Measurements from ENCODE around the gene RUNX2. TPM values are rescaled to one million over a fixed set of nuclear protein-coding genes. Genes with fewer than 3 reads are reported as not detected.

Gene RUNX2
- total RNA-seq, 1 experiment from 2014 or later: 3.8 TPM

DNA sequence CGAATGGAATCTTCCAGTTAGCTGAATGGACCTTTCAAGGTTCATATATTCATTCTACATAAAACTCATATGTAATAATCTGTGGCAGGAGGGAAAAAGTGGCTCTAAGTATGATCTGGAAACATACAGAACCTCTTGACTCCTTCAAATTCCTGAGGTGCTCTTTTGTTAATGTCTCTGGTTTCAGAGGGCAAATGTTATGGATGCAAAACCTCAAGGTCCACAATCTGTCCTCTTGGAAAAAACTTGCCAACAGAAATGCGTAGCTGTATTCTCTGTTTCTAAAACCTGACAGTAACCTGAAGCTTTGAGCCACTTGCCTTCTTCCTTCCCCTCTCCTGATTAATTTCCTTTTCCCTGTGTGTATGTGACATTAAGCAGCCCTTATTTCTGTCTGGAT, 130.5 kb downstream of the RUNX2 start:
- no peak overlapping the region for H3K4me2 ChIP-seq (ENCODE audit: low read length)
- peaks cover 6% of the 10 kb centered on the region for H3F3A ChIP-seq (ENCODE audit: low read length, unreplicated experiment)
- POLR2A ChIA-PET (ENCODE audit: unreplicated experiment): no interaction called here
- H3K79me2 ChIP-seq (ENCODE audit: low read length): 0 out of 2 replicates have a peak, but pooled peaks cover 11% of the 10 kb centered on the region
- no peak overlapping the region for H3K27ac ChIP-seq (ENCODE audit: low read length)
- H3K9ac ChIP-seq (ENCODE audit: low read length): no peak overlapping the region
- CTCF ChIA-PET: no interaction called here
- intact Hi-C loops (cut with micrococcal nuclease): no loop called here
- DNase-seq: no peak
- H3K9me2 ChIP-seq (replicated peaks; ENCODE audit: low read length): no peaks in the 10 kb centered on the region
- H3K27me3 ChIP-seq (ENCODE audit: low read length): no peaks in the 10 kb centered on the region
- no peak overlapping the region for H2AFZ ChIP-seq (ENCODE audit: low read length)
- TF ChIP-seq EZH2 (IDR thresholded peaks at IDR 0.05; ENCODE audit: low read length, unreplicated experiment) (no peak), CTCF (conservative IDR thresholded peaks at IDR 0.05; ENCODE audit: low read depth, low read length) (no peak), EZH2phosphoT487 (IDR thresholded peaks at IDR 0.05; ENCODE audit: borderline replicate concordance, low read length) (no peak)
- H3K4me3 ChIP-seq (ENCODE audit: low read length): no peak overlapping the region
- H4K20me1 ChIP-seq (ENCODE audit: low read length): no peaks in the 10 kb centered on the region
- no peak for ATAC-seq
- peaks cover 11% of the 10 kb centered on the region for H3K4me1 ChIP-seq (ENCODE audit: insufficient read depth, low read length)
- H3K9me3 ChIP-seq (ENCODE audit: low read length): no peaks in the 10 kb centered on the region
- no TSS peak for BruUV-seq (replicated peaks)
- peaks cover 4% of the 10 kb centered on the region for H3K36me3 ChIP-seq (ENCODE audit: low read depth, low read length)

GRCh38 chr6:45460166-45460565, 132.0 kb downstream of the RUNX2 start:
- Histone ChIP-seq H3K36me3 (ENCODE audit: low read depth, low read length) (peaks cover 4% of the 10 kb centered on the region), H3K4me3 (ENCODE audit: low read length) (no peak overlapping the region), H3K27me3 (ENCODE audit: low read length) (no peaks in the 10 kb centered on the region), H3F3A (ENCODE audit: low read length, unreplicated experiment) (no peaks in the 10 kb centered on the region), H3K9me3 (ENCODE audit: low read length) (no peaks in the 10 kb centered on the region), H3K9ac (ENCODE audit: low read length) (no peak overlapping the region), H3K4me1 (ENCODE audit: insufficient read depth, low read length) (no peaks in the 10 kb centered on the region), H2AFZ (ENCODE audit: low read length) (no peak overlapping the region), H3K4me2 (ENCODE audit: low read length) (no peak overlapping the region), H3K9me2 (replicated peaks; ENCODE audit: low read length) (no peaks in the 10 kb centered on the region), H3K27ac (ENCODE audit: low read length) (no peak overlapping the region), H4K20me1 (ENCODE audit: low read length) (no peaks in the 10 kb centered on the region), H3K79me2 (ENCODE audit: low read length) (0 out of 2 replicates have a peak, but pooled peaks cover 7% of the 10 kb centered on the region)
- ChIA-PET POLR2A (ENCODE audit: unreplicated experiment) (no interaction called here), CTCF (no interaction called here)
- intact Hi-C loops (cut with micrococcal nuclease): no loop called here
- TF ChIP-seq EZH2phosphoT487 (IDR thresholded peaks at IDR 0.05; ENCODE audit: borderline replicate concordance, low read length): no peak
- BruUV-seq (replicated peaks): no TSS peak
- no peak for ATAC-seq
- DNase-seq: no peak

DNA sequence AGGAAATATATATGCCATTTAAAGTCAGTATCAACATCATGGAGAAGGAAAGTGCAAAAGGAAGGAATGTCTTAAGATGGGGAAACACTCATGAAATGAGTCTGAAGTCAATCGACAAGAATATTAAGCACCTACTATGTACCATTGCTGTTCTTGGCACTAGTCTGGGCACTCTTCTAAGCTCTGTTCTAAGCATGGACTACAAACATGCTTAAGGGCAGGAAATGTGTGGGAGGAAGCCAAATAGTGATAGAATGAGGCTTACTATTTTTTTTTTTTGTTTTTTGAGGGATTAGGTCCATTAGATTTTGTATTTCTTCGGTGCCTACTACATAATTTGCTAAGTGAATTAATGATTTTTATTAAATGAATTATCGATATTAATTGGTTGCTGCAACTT, 133.4 kb downstream of the RUNX2 start:
- no peak for TF ChIP-seq EZH2phosphoT487 (IDR thresholded peaks at IDR 0.05; ENCODE audit: borderline replicate concordance, low read length)
- TF ChIP-seq EZH2 (IDR thresholded peaks at IDR 0.05; ENCODE audit: low read length, unreplicated experiment): no peak
- TF ChIP-seq CTCF (conservative IDR thresholded peaks at IDR 0.05; ENCODE audit: low read depth, low read length): no peak

More for the DNA sequence above, 133.4 kb downstream of the RUNX2 start:
- H3K27me3 ChIP-seq (ENCODE audit: low read length): no peaks in the 10 kb centered on the region
- no peaks in the 10 kb centered on the region for H4K20me1 ChIP-seq (ENCODE audit: low read length)
- H3K4me1 ChIP-seq (ENCODE audit: insufficient read depth, low read length): no peaks in the 10 kb centered on the region
- no TSS peak for BruUV-seq (replicated peaks)
- intact Hi-C loops (cut with micrococcal nuclease): no loop called here
- H2AFZ ChIP-seq (ENCODE audit: low read length): no peak overlapping the region
- H3K9ac ChIP-seq (ENCODE audit: low read length): no peak overlapping the region
- H3K9me3 ChIP-seq (ENCODE audit: low read length): no peaks in the 10 kb centered on the region
- no peak overlapping the region for H3K4me3 ChIP-seq (ENCODE audit: low read length)
- DNase-seq (no peak), ATAC-seq (no peak)
- ChIA-PET CTCF (no interaction called here), POLR2A (ENCODE audit: unreplicated experiment) (interaction anchor here (0.7 kb wide), 1 partner anchor 35 kb away, joined by 9 read pairs; no protein-coding TSS in a partner anchor)
- H3K36me3 ChIP-seq (ENCODE audit: low read depth, low read length): no peaks in the 10 kb centered on the region; the same call in none of the 2 replicates
- H3K4me2 ChIP-seq (ENCODE audit: low read length): no peak overlapping the region
- H3K9me2 ChIP-seq (replicated peaks; ENCODE audit: low read length): no peaks in the 10 kb centered on the region
- H3K79me2 ChIP-seq (ENCODE audit: low read length): no peaks in the 10 kb centered on the region
- H3F3A ChIP-seq (ENCODE audit: low read length, unreplicated experiment): no peaks in the 10 kb centered on the region
- H3K27ac ChIP-seq (ENCODE audit: low read length): no peak overlapping the region

Data from PC-3 (cell line).